ENCODE data around the gene SBF2. TPM values are rescaled to one million over a fixed set of nuclear protein-coding genes. Genes with fewer than 3 reads are reported as not detected.

Gene SBF2
- total and polyA plus RNA-seq, 4 experiments from 2014 or later: 0.50 to 15.4 (median 10.2) TPM

DNA sequence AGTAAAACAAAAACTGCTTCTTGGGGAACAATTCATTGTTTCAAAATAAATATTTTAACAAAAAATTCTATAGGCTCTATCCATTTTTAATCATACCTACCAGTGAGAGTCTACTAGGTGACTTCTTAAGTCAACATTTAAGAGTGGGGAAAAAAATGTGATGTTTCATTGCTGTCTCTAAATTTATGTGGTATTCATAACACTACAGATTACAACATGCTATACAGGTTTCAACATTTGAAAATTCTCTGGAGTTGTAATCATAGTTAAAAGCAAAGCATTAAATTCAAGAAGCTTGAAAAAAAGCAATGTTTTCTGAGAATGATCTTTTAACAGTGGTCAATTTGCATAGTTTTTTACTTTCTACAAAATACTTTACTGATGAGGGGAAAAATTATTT, 18.3 kb downstream of the SBF2 start:
- Mint-ChIP-seq H3K4me3 (no peak overlapping the region), H3K27ac (no peak overlapping the region), H3K36me3 (peaks cover 0 to 4% of the 10 kb centered on the region in 2 donors), H3K27me3 (no peaks in the 10 kb centered on the region), H3K9me3 (no peaks in the 10 kb centered on the region), H3K4me1 (peaks cover 5 to 18% (median 10%) of the 10 kb centered on the region in 4 donors)
- no peak overlapping the region for H3K4me3 ChIP-seq (ENCODE audit: low read length in 2 of 2)
- no peaks in the 10 kb centered on the region for H3K27me3 ChIP-seq (ENCODE audit: insufficient read depth, low read length)
- DNase-seq: no peak
- intact Hi-C loops (cut with micrococcal nuclease): no loop called here
- no peaks in the 10 kb centered on the region for H3K4me1 ChIP-seq (ENCODE audit: insufficient read depth, low read length)
- no peak overlapping the region for H3K27ac ChIP-seq (ENCODE audit: low read depth, low read length)
- CTCF ChIA-PET (ENCODE audit: partially characterized antibody): no interaction called here
- no peaks in the 10 kb centered on the region for H3K9me3 ChIP-seq (ENCODE audit: control insufficient read depth in 1 of 2, low read length in 2 of 2)
- H3K36me3 ChIP-seq (ENCODE audit: insufficient read depth, low read length): no peaks in the 10 kb centered on the region
- POLR2A ChIA-PET (ENCODE audit: partially characterized antibody): no interaction called here

DNA sequence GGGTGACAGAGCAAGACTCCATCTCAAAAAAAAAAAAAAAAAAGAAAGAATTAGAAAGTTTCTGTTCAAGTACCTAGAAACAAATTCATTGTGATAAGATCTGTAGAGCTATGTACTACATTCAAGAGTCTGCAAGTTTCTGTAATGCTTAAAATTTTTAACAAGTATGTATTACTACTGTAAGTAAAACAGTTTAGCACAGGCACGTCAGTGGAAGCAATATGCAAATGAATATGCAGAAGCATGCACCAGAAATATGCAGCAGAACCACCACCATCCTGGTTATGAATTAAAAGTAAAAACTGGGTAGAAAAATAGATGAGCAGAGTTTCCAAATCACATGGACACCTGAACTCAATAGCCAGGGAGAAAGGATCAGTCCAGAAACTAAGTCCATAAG, 19.3 kb downstream of the SBF2 start:
- ChIA-PET CTCF (ENCODE audit: partially characterized antibody) (no interaction called here), POLR2A (ENCODE audit: partially characterized antibody) (no interaction called here)
- no peaks in the 10 kb centered on the region for H3K27me3 ChIP-seq (ENCODE audit: insufficient read depth, low read length)
- Mint-ChIP-seq H3K27ac (no peak overlapping the region), H3K9me3 (no peaks in the 10 kb centered on the region), H3K4me3 (no peak overlapping the region), H3K4me1 (peaks cover 5 to 14% (median 10%) of the 10 kb centered on the region in 4 donors), H3K27me3 (no peaks in the 10 kb centered on the region), H3K36me3 (peaks cover 0 to 4% of the 10 kb centered on the region in 2 donors)
- no peaks in the 10 kb centered on the region for H3K4me1 ChIP-seq (ENCODE audit: insufficient read depth, low read length)
- no peak overlapping the region for H3K27ac ChIP-seq (ENCODE audit: low read depth, low read length)
- DNase-seq: no peak
- H3K36me3 ChIP-seq (ENCODE audit: insufficient read depth, low read length): no peaks in the 10 kb centered on the region
- no peak overlapping the region for H3K4me3 ChIP-seq (ENCODE audit: low read length in 2 of 2)
- no peaks in the 10 kb centered on the region for H3K9me3 ChIP-seq (ENCODE audit: control insufficient read depth in 1 of 2, low read length in 2 of 2)
- intact Hi-C loops (cut with micrococcal nuclease): no loop called here

DNA sequence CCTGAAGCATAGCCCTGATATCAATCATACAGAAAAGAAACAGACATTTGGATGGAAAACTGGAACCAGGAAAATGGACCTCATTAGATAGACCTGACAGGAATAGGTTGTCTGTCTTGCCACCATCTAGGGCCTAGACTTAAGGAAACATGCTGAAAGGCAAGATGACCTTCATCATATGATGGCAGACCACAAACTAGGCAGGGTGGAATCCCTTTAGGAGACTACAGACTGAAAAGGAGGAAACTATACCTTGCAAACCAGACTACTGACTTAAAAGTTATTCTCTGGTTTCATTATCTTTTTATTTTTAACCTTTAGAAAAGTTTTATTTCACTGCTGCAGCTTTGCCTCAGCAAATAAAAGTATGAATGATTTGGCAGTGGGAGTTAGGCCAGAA, 20.3 kb downstream of the SBF2 start:
- Histone ChIP-seq H3K4me3 (ENCODE audit: low read length in 2 of 2) (no peak overlapping the region), H3K9me3 (ENCODE audit: control insufficient read depth in 1 of 2, low read length in 2 of 2) (no peaks in the 10 kb centered on the region), H3K27ac (ENCODE audit: low read depth, low read length) (no peak overlapping the region), H3K27me3 (ENCODE audit: insufficient read depth, low read length) (no peaks in the 10 kb centered on the region), H3K4me1 (ENCODE audit: insufficient read depth, low read length) (no peaks in the 10 kb centered on the region), H3K36me3 (ENCODE audit: insufficient read depth, low read length) (no peaks in the 10 kb centered on the region)
- no peaks in the 10 kb centered on the region for H3K9me3 Mint-ChIP-seq
- H3K27me3 Mint-ChIP-seq: no peaks in the 10 kb centered on the region
- intact Hi-C loops (cut with micrococcal nuclease): no loop called here
- H3K4me1 Mint-ChIP-seq: peaks cover 5 to 14% (median 10%) of the 10 kb centered on the region in 4 donors
- peak overlapping the region in 1 of 7 donors; percentile 8 for H3K27ac Mint-ChIP-seq
- no peaks in the 10 kb centered on the region for H3K36me3 Mint-ChIP-seq
- ChIA-PET POLR2A (ENCODE audit: partially characterized antibody) (no interaction called here), CTCF (ENCODE audit: partially characterized antibody) (no interaction called here)
- no peak overlapping the region for H3K4me3 Mint-ChIP-seq
- DNase-seq: no peak

DNA sequence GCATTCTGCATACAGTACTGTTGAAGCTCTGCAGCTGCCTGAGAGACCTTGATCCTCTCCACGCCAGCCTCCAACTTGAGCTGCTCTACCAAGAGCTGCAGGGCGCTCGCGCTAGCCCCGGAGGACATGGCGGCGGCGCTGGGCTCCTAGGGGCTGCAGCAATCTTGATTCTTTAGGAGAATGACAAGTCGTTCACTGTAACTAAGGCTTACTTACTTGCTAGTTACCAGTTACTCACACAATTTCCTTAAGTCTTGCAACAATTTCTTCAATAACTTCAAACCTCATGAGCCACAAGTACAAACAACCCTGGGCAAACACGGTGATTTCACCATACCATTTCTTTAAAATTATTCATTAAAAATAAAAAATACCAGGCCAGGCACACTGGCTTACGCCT, 21.9 kb downstream of the SBF2 start:
- ChIA-PET POLR2A (ENCODE audit: partially characterized antibody) (no interaction called here), CTCF (ENCODE audit: partially characterized antibody) (no interaction called here)
- no peaks in the 10 kb centered on the region for H3K36me3 ChIP-seq (ENCODE audit: insufficient read depth, low read length)
- Mint-ChIP-seq H3K4me1 (peaks cover 5 to 14% (median 10%) of the 10 kb centered on the region in 4 donors), H3K27ac (no peak overlapping the region), H3K4me3 (no peak overlapping the region), H3K36me3 (no peaks in the 10 kb centered on the region), H3K27me3 (no peaks in the 10 kb centered on the region), H3K9me3 (no peaks in the 10 kb centered on the region)
- DNase-seq: no peak
- no peak overlapping the region for H3K4me3 ChIP-seq (ENCODE audit: low read length in 2 of 2)
- no peak overlapping the region for H3K27ac ChIP-seq (ENCODE audit: low read depth, low read length)
- no peaks in the 10 kb centered on the region for H3K4me1 ChIP-seq (ENCODE audit: insufficient read depth, low read length)
- H3K9me3 ChIP-seq (ENCODE audit: control insufficient read depth in 1 of 2, low read length in 2 of 2): no peaks in the 10 kb centered on the region
- intact Hi-C loops (cut with micrococcal nuclease): no loop called here
- no peaks in the 10 kb centered on the region for H3K27me3 ChIP-seq (ENCODE audit: insufficient read depth, low read length)

DNA sequence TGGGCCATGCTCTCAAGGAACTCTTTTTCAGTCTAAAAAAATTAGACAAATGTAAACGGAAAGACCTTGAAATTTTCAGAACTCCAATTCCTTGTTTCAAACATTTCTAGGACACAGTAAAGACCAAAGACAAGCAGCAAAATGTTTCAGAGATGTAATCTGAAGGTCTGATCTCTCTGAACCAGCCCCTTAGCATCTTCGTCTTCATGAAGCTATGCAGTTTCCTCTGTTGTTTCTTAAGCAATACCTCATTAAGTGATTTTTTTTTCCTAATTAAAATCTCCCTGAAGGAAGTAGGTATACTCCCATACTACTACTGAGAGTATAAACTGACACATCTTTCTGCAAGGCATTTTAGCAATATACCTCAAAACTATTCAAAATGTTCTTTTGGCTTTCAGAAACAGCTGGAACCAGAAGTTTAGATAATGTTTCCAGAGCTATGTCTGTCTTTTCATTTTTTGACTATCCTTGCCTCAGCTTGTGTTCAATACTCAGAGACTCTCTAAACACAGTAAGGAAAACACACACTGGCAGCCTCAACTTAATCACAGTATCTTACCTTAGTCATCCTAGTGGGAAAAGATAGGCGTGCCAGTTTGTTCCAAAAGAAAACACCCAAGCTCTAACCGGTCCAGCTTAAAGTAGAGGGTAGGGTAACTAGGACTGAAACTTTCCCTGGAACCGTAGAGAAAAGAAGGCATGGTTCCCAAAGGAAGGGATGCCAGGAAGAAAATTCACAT, 25.1 kb downstream of the SBF2 start:
- no peaks in the 10 kb centered on the region for H3K36me3 ChIP-seq (ENCODE audit: insufficient read depth, low read length)
- peaks cover 0 to 4% of the 10 kb centered on the region in 2 donors for H3K36me3 Mint-ChIP-seq
- no peak overlapping the region for H3K4me3 Mint-ChIP-seq
- no peaks in the 10 kb centered on the region for H3K9me3 Mint-ChIP-seq
- CTCF ChIA-PET (ENCODE audit: partially characterized antibody): no interaction called here
- no peaks in the 10 kb centered on the region for H3K27me3 ChIP-seq (ENCODE audit: insufficient read depth, low read length)
- POLR2A ChIA-PET (ENCODE audit: partially characterized antibody): no interaction called here
- peaks cover 3 to 7% (median 6%) of the 10 kb centered on the region in 4 donors for H3K4me1 Mint-ChIP-seq
- H3K27me3 Mint-ChIP-seq: peaks cover 0 to 1% of the 10 kb centered on the region in 2 donors
- H3K27ac ChIP-seq (ENCODE audit: low read depth, low read length): no peak overlapping the region
- DNase-seq: no peak
- H3K27ac Mint-ChIP-seq: peak overlapping the region in 1 of 7 donors; percentile 3
- no peaks in the 10 kb centered on the region for H3K9me3 ChIP-seq (ENCODE audit: control insufficient read depth in 1 of 2, low read length in 2 of 2)
- no peak overlapping the region for H3K4me3 ChIP-seq (ENCODE audit: low read length in 2 of 2)
- intact Hi-C loops (cut with micrococcal nuclease): no loop called here
- no peaks in the 10 kb centered on the region for H3K4me1 ChIP-seq (ENCODE audit: insufficient read depth, low read length)

DNA sequence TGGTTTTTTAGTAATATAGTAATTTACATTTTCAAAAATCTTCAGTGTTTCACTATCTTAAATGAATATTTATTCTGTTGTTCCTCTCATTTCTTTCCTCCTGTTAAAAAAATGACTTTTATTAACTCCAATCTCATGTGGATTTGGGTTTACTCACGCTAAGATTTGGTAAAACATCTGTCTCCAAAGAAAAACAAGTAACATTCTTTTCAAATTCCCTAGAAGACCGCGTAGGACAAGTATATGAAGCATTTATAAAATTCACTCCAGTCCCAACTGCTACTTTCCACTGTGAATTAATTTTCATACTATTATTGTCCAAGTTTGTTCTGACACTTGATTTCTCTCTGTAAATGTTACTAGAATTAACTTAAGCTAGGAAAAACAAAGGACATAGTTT, 26.2 kb downstream of the SBF2 start:
- intact Hi-C loops (cut with micrococcal nuclease): no loop called here
- Histone ChIP-seq H3K4me3 (ENCODE audit: low read length in 2 of 2) (no peak overlapping the region), H3K9me3 (ENCODE audit: control insufficient read depth in 1 of 2, low read length in 2 of 2) (no peaks in the 10 kb centered on the region), H3K4me1 (ENCODE audit: insufficient read depth, low read length) (no peaks in the 10 kb centered on the region), H3K27ac (ENCODE audit: low read depth, low read length) (no peak overlapping the region), H3K36me3 (ENCODE audit: insufficient read depth, low read length) (no peaks in the 10 kb centered on the region), H3K27me3 (ENCODE audit: insufficient read depth, low read length) (no peaks in the 10 kb centered on the region)
- H3K9me3 Mint-ChIP-seq: no peaks in the 10 kb centered on the region
- H3K4me3 Mint-ChIP-seq: no peak overlapping the region
- H3K27me3 Mint-ChIP-seq: peaks cover 0 to 1% of the 10 kb centered on the region in 2 donors
- ChIA-PET POLR2A (ENCODE audit: partially characterized antibody) (no interaction called here), CTCF (ENCODE audit: partially characterized antibody) (no interaction called here)
- no peak for DNase-seq
- peaks cover 0 to 4% of the 10 kb centered on the region in 2 donors for H3K36me3 Mint-ChIP-seq
- peaks cover 0 to 3% (median 0%) of the 10 kb centered on the region in 4 donors for H3K4me1 Mint-ChIP-seq
- no peak overlapping the region for H3K27ac Mint-ChIP-seq

DNA sequence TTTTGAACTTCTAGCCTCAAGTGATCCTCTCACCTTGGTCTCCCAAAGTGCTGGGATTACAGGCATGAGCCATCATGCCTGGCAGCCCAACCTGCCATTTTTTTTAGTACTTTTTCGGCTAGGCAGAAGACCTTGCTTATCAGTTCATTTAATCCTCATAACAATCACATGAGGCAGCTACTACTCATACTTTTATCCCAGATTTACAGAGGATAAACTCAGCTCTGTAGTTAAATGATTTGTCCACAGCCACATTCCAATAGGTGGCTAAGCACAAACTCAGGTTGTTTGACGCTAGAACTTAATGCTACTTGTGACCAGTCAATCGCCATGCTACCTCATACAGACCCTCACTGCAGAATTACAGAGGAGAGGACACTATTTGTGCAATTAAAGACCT, 28.1 kb downstream of the SBF2 start:
- intact Hi-C loops (cut with micrococcal nuclease): no loop called here
- Mint-ChIP-seq H3K27ac (no peak overlapping the region), H3K36me3 (peaks cover 0 to 4% of the 10 kb centered on the region in 2 donors), H3K4me1 (peaks cover 0 to 3% (median 0%) of the 10 kb centered on the region in 4 donors), H3K27me3 (peaks cover 0 to 1% of the 10 kb centered on the region in 2 donors), H3K9me3 (no peaks in the 10 kb centered on the region), H3K4me3 (no peak overlapping the region)
- CTCF ChIA-PET (ENCODE audit: partially characterized antibody): no interaction called here
- Histone ChIP-seq H3K36me3 (ENCODE audit: insufficient read depth, low read length) (no peaks in the 10 kb centered on the region), H3K27ac (ENCODE audit: low read depth, low read length) (no peak overlapping the region), H3K9me3 (ENCODE audit: control insufficient read depth in 1 of 2, low read length in 2 of 2) (no peaks in the 10 kb centered on the region), H3K27me3 (ENCODE audit: insufficient read depth, low read length) (no peaks in the 10 kb centered on the region), H3K4me3 (ENCODE audit: low read length in 2 of 2) (no peak overlapping the region), H3K4me1 (ENCODE audit: insufficient read depth, low read length) (no peaks in the 10 kb centered on the region)
- no peak for DNase-seq
- POLR2A ChIA-PET (ENCODE audit: partially characterized antibody): no interaction called here
